CD4-positive, alpha-beta T cell treated with Interferon gamma for 1 hour (primary cell): ENCODE results near the gene CTSD.

ENCODE experiments used
- DNase-seq: peaks from one replicate; pipeline ENCODE4 v3.0.0-alpha.2; 2020

Gene CTSD

DNA sequence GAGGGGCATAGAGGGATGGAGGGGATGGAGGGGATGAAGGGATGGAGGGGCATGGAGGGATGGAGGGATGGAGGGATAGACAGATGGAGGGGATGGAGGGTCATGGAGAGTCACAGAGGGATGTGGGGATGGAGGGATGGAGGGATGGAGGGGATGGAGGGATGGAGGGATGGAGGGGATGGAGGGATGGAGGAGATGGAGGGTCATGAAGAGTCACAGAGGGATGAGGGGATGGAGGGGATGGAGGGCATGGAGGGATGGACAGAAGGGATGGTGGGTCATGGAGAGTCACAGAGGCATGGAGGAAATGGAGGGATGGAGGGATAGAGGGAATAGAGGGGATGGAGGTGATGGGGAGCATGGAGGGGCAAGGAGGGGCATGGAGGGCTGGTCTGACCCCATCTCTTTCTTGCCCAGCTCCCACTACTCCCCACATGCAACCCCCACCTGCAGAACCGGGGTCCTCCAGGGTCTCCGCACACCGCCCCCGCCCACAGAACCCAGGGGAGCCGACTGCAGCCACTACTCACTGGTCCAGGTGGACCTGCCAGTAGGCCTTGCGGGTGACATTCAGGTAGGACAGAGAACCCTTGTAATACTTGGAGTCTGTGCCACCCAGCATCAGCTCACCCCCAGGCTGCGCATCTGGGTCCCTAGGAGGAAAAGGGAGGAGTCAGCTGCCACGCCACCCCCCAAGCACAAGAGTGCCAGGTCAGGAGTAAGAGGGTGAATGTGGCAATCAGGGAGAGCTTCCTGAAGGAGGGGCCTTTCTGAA, 9.2 kb downstream of the CTSD start:
- DNase-seq, result no peak

DNA sequence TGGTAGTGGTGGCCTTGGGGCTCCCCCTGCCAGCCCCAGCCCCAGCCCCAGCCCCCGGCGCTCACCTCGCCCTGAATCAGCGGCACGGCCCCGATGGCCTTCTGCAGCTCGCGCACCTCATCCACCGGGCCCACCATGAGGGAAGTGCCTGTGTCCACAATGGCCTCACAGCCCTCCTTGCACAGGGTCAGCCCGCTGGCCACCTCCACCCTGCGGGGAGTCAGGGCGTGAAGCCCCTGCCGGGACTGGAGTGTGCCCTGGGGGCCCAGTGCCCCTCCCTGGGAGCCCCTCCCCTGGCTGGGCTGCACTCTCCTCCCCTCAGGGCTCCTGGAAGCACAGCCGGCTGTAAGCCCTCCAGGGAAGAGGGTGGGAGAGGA, 9.8 kb downstream of the CTSD start:
- no peak for DNase-seq

DNA sequence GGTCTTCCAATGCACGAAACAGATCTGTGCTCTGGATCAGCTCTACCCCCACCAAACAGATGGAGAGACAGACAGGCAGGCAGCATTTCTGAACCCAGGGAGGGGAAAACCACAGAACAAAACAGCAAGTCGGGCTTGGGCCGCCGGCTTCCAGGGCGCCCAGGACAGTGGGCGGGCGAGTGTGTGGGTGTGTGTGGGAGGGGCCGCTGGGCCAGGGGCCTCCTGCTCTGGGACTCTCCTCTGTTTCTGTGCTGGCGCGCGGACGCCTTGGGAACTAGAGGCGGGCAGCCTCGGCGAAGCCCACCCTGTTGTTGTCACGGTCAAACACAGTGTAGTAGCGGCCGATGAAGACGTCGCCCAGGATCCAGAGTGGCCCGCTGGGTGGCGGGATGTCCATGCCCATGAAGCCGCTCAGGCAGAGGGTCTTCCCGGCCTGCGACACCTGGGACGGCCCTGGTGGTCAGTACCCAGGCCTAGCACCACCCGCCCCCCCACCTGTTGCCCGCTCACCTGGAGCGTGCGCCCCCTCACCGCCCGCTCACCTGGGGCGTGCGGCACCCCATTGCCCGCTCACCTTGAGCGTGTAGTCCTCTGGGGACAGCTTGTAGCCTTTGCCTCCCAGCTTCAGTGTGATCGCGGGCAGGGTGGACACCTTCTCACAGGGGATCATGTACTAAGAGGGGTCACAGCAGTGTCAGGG, 10.3 kb downstream of the CTSD start:
- no peak for DNase-seq

DNA sequence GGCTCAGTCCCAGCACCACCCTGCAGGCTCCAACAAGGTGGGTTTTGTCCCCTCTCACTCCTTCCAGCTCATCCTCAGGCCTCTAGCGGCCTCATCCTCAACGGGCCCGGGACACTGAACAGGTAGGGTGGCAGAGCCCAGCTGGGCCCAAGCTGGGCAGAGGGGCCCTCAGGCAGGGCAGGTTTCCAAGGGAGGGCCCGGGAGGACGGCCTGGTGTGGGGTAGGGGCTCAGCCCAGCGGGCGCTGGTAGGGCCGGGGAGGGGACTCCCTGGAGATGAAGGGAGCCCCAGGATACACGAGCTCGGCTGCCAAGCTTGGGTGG, 10.9 kb downstream of the CTSD start:
- DNase-seq, result no peak

DNA sequence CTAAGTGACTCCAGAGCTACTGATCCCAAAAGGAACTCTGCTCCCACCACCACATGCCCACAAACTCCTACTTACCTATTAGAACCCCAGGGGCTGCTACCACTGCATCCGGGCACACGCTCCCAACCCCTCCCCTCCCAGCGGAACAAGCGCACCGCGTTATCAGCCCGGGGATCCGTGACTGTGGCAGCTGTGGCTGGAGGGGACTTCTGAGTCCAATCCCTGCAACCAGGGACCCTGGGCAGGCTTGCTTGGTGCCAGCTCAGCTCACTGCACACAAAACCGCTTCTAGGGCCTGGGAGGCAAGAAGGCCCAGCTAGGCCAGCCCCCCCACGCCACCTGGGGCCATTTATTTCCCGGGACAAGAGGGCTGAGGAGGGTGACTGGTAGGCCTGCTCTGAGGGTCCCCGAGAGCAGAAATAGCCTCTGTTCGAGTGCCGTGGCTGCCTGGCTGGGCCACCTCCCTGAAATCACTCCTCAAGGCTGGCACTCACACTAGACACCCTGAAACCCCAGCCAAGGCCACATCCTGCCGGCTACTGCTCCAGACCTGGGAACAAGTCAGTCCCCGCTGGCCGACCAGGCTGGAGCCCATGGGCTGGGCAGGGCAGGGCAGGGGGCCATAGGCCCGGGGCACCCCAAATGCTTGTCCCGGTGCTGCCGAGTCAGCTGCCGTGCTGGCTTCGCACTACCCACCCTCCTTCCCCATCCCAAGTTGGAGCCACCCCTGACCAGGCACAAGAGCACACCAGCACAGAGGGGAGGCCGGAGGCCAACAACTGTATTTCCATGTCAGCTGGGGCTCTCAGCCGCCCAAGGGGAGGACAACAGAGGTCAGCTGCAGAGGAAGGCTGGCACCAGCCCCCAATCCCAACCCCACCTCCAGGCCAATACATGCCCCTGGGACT, 11.5 kb downstream of the CTSD start:
- no peak for DNase-seq

DNA sequence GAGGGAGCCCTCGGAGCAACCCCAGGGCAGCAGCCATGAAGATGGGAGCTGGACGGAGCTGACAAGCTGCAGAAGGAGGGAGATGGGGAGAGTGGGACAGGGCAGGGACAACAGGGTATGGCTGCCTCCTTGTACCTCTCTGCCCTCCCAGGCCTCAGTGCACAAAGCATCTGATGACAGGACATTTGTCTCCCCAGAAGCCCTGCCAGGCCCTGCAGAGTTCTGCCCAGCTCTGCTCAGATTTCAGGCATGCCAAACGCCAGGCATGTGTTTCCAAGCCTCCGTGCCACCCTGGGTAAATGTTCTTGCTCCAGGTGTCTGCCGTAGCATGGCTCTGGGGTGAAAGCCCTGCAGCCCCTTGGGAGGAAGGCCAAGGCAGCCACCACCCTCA, 12.2 kb downstream of the CTSD start:
- no peak for DNase-seq

DNA sequence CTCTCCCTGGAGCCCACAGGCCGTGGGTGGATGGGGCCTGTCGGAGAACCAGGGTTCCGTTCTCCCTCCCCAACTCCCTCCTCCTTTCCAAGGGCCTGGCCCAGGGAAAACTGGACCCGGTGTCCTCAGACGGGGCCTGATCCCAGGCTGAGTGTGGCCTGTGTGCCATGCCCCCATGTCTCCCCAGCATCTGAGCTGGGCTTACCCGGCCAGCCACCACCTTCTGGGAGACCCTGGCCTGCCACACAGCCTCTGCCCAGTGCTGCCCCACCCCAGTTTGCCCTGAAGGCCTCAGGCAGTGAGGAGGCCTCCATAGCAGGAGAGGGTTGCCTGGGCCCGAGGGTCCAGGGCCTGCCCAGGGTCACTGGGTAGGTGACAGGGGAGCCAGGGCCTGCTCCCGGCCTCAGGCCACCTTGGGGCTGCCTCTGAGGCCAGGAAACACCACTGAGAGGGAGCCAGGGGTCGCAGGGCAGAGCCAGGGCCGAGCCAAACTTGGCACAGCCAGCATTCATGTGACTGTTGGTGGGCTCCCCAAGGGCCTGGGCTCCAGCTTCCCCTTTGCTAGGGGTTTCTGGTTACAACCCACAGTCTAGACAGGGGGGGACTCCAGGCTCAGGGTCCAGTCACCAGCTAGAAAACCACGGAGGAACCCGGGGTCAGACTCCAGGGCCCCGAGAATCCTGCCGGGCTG, 12.7 kb downstream of the CTSD start:
- DNase-seq, result no peak

DNA sequence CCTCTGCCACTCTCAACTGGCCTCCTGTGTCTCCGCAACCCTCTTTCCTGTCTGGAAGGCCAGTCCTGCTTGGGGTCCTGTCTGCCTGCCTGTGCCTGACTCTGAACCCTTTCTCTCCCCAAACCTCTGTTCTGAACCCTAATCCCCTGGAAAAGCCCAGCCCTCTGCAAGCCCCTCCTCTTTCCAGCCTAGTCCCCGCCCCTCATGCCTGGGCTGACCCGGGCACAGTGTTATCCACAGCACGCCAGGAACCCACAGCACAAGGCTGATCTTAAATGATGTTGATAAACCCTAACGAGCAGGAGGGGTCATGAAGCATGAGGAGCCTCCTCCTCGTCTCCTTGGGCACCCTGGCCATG, 13.3 kb downstream of the CTSD start, which contains the start of gene IFITM10:
Gene IFITM10 (minus strand): TSS at position 115 of the 359 bp plus-strand sequence. CDS start 153 bp downstream, outside the sequence.
- no peak for DNase-seq

DNA sequence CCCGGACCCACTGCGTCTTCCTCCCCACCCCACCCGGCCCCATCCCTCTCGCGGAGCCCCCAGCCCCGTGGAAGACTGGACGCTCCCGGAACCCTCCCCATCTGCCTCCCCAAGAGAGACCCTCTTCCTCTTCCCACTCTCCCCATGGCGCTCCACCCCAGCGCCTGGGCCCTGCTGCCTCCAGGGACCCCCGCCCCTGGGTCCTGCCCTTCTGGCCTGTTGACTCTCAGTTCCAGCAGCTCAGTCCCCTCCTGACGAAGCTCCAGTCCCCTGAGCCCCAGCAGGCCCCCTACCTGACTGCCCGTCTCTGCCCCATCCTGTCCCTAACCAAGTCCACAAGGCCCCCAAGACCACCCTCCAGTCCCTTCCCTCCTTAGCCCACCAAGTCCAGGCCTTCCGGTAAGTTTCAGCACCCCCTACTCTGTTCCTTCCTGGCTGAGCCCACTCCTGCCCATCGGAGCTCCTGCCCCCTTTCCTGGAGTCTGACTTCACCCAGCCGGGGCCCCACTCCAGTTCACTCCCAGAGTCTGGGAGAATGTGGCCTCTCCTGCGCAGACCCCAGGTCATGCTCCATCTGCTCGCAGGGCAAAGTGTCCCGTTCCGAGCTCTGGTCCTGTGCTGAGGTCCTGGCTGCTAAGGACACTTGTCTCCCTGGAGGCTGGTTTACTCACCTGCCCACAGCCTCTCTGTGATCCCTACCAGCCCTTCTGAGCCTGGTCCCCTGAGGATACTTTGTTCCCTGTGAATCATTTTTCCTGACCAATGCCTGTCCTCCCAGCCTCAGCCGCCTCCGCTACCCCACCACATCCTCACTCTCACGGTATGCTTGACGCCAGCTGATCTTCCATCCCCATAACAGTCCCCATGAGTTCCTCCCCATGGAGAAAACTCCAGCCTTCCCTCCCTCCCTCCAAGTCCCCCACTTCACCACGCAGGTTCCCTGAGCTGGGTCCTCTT, 14.1 kb downstream of the CTSD start:
- no peak for DNase-seq

DNA sequence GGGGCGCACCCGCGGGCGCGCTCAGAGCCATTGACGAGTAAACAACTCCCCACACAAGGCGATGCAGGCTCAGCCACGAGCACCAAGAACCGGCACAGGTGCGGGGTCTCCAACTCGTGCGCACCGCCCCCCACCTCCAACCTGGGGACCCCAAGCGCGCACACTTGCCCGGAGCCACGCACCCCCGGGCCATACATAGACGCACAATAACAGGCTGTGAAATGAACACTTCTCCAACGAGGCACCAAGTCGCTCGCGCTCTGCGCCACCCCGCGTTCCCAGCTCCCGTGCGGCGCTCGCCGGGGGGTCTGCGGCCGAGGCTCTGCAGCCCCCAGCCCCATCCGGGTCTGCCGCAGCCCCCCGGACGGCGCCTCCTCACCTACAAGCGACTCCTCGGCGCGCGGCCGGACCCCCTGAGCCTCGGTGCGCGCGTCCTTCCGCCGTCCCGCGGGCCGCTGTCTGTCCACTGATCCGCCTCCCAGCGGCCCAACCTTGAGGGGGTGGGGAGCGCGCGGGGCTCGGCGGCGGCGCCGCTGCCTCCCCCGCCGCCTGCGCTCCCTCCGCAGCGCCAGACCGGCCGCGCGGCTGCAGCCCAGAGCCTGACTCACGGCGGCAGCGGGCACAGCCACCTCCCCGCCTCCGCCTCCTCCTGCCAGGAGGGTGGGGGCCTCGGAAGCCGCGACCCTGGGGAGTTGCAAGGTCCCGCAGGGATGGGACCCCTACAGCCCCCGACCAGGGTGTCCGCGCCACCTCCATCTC, 14.9 kb downstream of the CTSD start:
- no peak for DNase-seq

DNA sequence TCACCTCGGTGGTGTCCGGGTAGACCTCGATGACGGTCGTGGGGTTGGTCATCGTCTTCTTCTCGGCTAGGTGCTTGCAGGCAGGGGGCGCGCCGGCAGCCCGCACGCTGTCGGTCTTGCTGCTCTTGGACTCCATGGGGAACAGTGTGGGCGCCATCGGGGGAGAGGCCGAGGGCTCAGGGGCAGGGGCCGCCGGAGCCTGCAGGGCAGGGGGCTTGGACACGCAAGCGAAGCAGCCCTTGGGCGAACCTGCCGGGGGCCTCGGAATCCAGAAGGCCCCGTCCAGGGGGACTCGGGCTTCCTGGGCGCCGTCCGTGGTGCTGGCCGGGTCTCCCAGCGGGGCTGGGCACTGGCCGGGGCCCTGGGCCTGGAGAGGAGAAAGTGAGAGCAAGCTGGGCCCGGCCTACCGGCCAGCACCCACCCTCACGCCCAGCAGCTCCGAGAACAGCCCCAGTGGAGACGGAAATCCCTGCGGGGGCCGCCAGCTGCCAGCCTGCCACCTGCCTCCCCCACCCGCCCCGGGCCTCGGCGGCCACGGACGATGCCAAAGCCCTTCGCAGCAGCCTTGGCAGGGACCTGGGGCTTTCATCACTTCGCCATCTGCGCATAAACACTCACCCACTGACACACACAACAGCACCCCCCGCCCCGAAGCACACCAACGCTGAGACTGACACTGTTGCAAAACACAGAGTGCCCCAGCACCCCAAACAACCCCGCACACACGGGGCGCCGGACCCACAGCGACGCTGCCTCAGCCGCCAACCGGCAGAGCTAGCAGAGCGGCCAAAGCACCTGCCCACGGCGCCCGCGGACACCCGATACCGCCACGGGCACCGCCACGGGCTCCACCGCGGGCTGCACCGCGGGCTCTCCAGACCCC, 15.7 kb downstream of the CTSD start:
- no peak for DNase-seq

DNA sequence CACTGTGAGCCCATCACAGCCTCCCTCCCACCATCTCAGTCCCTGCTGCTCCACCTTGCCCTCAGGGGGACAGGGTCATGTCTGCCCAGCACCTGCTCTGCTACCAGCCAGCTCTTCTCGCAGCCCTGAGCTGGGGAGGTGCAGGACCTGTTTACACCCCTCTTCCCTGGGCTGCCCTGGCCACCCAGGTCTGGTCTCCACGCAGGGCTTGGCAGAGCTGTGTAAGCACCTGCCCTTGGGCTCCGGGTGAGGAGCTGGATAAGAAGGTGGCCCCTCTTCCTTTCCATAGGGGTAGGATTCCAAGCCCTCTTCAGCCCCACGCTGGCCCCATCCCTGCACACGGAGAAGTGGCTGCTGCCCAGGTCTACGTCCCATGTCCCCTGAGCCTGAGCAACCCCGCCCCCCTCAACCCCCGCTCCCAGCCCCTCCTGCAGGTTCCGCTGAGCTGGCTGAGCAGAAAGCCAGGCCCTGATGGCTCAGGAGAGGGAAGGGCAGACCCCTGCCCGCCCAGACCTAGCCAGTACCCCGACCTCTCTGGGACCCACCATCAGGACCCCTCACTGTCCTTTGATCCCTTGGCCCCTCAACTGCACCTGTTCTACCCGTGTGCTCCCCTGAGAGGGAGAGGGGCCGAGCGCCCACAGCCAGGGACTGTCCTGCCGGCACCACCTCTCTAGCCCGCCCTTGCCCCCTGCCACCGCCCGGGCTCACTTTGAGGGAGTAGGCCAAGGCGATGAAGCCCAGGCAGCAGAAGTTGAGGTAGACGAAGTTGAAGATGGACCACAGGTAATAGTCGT, 16.6 kb downstream of the CTSD start:
- no peak for DNase-seq

DNA sequence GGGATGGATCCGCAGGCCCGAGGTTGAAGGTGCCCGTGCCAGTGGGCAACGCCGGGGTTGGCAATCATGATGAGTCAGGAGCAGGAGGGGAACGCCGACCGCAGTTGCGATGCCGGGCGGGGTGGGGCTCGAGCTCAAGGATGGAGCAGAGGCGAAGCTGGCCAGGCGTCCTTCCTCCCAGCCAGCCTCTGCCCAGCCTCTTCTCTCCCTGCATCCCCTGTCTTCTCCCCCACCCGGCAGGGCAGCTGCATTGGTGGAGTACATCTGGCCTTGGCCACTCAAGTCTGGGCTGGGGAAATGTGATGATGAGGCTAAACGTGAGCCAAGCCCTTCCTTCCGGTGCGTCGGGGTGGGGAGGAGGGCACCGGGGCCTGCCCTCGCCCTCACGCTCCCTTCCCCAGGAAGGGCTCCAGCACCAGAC, 17.2 kb downstream of the CTSD start:
- no peak for DNase-seq

DNA sequence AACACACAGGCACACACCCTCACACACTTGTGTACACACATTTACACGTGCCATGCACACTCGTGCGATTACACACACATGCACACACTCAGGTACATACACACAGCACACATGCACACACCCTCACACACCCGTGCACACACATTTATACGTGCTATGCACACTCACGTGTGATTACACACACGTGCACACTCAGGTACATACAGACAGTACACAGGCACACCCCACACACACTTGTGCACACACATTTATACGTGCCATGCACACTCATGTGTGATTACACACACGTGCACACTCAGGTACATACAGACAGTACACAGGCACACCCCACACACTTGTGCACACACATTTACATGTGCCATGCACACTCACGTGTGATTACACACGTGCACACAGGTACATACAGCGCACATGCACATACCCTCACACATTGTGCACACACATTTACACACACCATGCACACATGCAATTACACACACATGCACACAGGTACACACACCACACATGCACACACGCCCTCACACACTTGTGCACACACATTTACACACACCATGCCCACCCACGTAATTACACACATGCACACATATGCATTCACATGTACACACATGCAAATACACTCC, 17.9 kb downstream of the CTSD start:
- no peak for DNase-seq

DNA sequence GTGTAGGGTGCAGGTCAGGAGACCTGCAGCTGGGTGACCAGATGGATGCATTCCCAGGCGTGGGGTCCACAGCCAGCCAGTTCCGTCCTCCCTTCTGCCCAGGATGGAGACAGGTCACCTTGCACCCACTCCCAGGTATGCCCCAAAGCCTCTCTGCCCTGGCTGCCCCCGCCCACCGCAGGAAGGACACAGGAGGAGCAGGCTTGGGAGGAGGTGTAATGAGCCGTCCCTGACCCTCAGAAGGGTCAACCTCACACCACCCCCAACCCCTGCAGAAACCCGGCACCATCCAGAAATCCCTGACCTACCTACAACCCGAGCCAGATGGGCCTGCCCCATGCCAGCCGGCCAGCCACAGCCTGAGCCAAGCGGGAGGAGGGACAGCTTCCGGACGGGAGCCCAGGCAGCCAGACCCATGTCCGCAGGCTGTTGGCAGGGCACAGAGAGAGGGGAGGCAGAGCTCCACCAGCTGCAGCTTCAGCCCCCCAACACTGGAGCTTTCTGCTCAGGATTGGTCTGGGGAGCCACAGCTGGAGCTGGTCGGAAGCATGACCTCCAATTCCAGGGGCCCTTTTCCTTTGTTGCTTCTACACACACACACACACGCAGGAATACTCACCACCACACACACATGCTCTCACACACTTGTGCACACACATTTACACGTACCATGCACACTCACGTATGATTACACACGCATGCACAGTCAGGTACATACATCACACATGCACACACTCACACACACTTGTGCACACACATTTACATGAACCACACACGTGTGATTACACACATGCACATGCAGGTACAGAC, 18.6 kb downstream of the CTSD start:
- no peak for DNase-seq

DNA sequence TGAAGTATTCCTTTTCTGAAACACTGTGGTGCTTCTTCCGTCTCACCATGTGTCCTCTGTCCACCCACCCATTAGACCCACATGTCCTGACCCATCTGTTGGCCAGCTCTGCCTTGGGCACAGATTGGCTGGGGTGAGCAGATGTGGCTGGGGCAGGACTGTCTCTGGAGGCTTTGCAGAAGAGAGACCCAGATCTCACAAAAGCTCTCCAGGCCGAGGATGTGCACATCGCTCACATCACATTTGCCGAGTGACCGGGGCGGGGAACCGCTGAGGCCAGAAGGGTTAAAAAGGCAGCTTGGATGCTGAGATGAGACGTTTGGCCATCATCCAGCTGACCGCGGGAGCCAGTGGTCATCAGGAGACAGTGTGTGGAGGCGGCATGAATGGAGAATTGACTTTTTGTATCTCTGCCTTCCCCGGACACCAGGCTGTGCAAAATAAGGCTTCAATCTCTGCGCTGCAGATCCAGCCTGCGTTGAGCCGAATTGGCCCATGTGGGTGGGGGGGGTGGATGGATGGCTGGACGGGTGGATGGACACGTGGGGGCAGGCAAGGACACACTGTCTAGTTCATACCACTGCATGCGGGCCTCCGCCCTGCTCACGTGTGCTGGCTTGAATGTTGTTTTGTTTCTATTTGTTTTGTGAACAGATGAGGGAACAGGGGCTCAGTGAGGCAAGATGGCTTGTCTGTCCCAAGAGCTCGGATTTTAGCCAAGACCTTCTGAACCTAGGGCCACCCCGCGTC, 19.4 kb downstream of the CTSD start:
- no peak for DNase-seq

DNA sequence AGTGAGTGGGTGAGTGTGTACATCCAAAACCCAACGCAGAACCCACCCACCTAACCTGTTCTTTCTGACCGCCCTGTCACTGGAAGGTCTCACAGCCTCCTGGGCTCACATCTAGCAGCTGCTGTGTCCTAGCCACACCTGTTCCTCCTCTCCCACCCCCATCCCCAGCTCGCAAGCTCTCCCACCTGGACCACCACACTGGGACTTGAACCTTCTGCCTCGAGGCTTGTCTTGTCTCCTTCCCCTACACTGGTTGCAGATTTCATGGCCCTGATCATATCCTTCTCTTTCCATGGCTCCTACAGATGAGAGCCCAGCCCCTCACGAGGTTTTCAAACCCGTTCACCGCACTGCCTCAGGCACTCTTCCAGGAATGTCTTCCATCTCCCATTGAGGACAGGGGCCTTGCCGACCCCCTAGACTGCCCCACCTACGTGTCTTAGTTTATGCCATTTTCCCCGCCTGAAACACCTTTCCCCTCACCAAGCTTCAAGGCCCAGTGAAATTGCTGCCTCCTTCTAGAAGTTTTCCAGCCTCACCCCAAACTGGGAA, 20.1 kb downstream of the CTSD start:
- no peak for DNase-seq
